Motor neuron (in vitro differentiated cells): ENCODE data around the gene PDZD11. TPM values are rescaled to one million over a fixed set of nuclear protein-coding genes. Genes with fewer than 3 reads are reported as not detected.
"Not testable (repeated sequence)": the region's sequence is repeated elsewhere in the genome, so short reads cannot be mapped to it uniquely, and the experiment has no call there.

ENCODE experiments used
- ATAC-seq, 8 experiments: fragments of 200-7000 bp; cut with Tn5 transposase; replicated peaks in 6 of 8; 2 replicates each; pipeline ENCODE4 v1.8.0; 2021; ENCODE audit warnings: mild to moderate bottlenecking in 8 of 8, moderate library complexity in 8 of 8
- H3K27ac ChIP-seq, 2 donors: fragments of 250-450 bp; sonication (Bioruptor Pico); 2 replicates each; pipeline ENCODE4 v1.9.0; 2021; ENCODE audit warnings: antibody characterized with exemption in 2 of 2, mild to moderate bottlenecking in 2 of 2, moderate library complexity in 1 of 2
- H3K4me1 ChIP-seq, 2 donors: fragments of 250-450 bp; sonication (Bioruptor Pico); replicated peaks in 1 of 2; 2 replicates each; pipeline ENCODE4 v1.6.1; 2021; ENCODE audit warnings: antibody characterized with exemption in 2 of 2, mild to moderate bottlenecking in 2 of 2, moderate library complexity in 1 of 2
- H3K4me3 ChIP-seq, 5 donors: fragments of 250-450 bp; sonication (Bioruptor Pico); 2 replicates each; pipeline ENCODE4 v1.9.0; 2021; ENCODE audit warnings: antibody characterized with exemption in 5 of 5, mild to moderate bottlenecking in 5 of 5, moderate library complexity in 4 of 5
- WGBS, 10 experiments: fragments of 450-650 bp; shearing (Covaris generic); methylation state at CpG; one replicate each; pipeline ENCODE4 v1.0.0; 2022; 5-methylcytosine and 5-hydroxymethylcytosine counted together
- in situ Hi-C, 9 experiments: fragments of 400-800 bp; cut with MboI; loops; one replicate each; pipeline ENCODE4 v1.15.0; 2021; ENCODE audit warnings: low sequenced_read_pairs in 9 of 9, low pct_unique_long_range_greater_than_20kb in 2 of 9; ENCODE audit not compliant: unreplicated experiment in 9 of 9
- total RNA-seq, 8 experiments: library from RNA; unstranded; fragments of 300-600 nt; gene quantifications; 2 replicates each; pipeline versions ENCODE4 v1.2.3 to v1.2.4, GENCODE V29; 2022

Gene PDZD11
- total RNA-seq, 8 experiments from 2014 or later = 46.9 to 87.1 (median 54.9) TPM

DNA sequence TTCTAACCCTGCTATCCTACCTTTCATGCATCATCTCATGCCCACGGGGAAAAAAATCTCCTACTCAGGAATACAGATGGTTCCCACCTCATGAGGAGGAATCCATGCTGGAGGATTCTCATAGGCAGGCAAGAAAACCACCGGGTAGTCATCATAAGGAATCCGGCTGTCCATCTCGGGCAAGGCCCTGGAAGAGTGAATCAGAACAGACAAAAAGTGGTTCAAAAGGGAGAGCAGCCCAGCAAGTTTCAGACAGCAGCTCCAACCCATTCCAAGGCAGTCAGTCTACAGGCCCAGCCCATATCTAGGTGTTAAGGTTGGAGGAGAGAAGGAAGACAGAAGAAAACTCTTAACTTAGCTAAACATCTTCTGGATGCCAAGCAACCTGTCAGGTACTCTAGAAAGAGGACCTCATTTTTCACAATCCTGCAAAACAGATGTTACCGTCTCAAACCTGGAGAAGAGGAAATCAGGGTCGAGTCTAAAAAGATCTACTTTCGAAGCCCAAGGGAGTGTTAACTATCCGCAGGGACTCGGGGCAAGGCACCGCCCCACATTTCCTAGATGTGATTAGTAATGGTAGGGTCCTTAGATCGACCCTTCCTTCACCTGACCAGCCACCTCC is 447 bp downstream of the PDZD11 start:
- Histone ChIP-seq H3K4me1 (peaks cover 3% of the 10 kb centered on the region in 2 donors), H3K27ac (peak overlapping the region; percentile 55 to 68), H3K4me3 (peak overlapping the region; percentile 54 to 72 (median 65))
- ATAC-seq = peak in 2 of 8 experiments; percentile 39 to 42
- WGBS, 10 experiments = 0 to 62% (median 34%) methylated on average over 1 to 8 of the region's 11 CpGs; no CpG with 5 or more reads in 7 of the 10 experiments
- in situ Hi-C loops = no loop called here

DNA sequence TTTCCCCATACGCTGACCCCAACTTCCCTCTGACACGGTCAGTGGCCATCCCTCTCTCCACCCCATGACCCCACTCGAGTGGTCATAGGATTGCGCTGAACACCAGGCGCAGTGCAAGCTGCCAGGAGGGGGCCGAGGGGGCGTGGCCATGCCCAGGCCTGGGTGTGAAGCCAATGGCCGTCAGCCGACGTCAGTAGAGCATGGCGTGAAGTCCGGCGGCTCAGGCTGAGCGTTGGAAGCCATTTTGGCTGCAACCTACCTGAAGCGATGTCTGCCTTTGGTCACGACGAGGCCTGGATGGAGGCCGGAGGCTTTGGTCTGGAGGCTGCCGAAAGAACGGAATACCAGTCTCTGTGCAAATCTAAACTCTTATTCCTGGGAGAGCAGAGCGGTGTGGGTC is 7.8 kb downstream of the PDZD11 start, which contains the start of gene RAB41:
Gene RAB41, plus strand, starts transcription at position 222 of the 400 bp plus-strand sequence. Its CDS starts 46 bp downstream, at position 268.
- in situ Hi-C loops = no loop called here
- Histone ChIP-seq H3K4me1 (no peaks in the 10 kb centered on the region), H3K4me3 (no peak within 1 kb of the TSS), H3K27ac (no peak within 1 kb of the TSS)
- ATAC-seq = no peak
- 100% methylated on average over 1 of the region's 21 CpGs; no CpG with 5 or more reads in 8 of the 10 experiments for WGBS, 10 experiments

DNA sequence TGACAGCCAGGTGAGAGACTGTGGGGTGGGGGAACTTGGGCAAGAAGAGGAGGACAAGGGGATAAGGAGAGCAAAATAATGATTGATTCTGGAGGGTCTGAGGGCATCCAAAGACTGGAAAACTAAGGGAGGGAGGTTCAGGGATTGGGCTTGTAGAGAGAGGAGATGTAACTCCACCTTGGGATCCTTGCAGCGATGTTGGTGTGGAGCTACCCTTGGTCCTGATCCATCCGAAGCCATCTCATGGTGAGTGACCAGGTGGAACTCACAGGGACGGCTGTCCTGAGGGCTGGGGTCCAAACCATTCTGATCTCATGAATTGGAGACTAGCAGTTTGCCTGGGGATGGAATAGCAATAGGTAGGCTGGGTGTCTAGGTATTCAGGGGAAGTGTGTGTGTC is 9.2 kb downstream of the PDZD11 start:
- in situ Hi-C loops = no loop called here
- 83 to 100% methylated on average over 1 to 2 of the region's 3 CpGs; no CpG with 5 or more reads in 8 of the 10 experiments for WGBS, 10 experiments
- ATAC-seq = no peak
- Histone ChIP-seq H3K27ac (no peak overlapping the region), H3K4me3 (no peak overlapping the region), H3K4me1 (no peaks in the 10 kb centered on the region)

DNA sequence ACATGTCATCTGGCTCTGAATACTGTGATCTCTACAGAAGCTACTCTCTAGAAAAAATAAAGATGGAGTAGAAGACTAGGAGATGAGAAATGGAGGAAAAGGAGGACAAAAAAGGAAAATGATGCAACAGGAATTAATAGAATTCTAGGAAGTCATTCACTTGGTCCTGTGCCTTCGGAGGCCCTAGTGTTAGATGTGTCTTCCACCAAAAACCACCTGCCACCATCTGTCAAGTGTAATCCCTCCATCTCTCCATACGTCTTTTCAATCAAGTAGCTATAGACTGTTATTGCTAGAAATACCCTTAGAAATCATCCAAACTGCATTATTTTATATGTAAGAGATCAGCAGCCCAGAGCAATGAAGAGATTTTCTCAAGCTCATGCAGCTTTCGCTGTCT is 10.6 kb downstream of the PDZD11 start:
- Histone ChIP-seq H3K4me1 (no peaks in the 10 kb centered on the region), H3K4me3 (no peak overlapping the region), H3K27ac (no peak overlapping the region)
- no peak for ATAC-seq
- 31 to 100% (median 72%) methylated on average over 1 to 3 of the region's 3 CpGs; no CpG with 5 or more reads in 6 of the 10 experiments for WGBS, 10 experiments
- in situ Hi-C loops = no loop called here

DNA sequence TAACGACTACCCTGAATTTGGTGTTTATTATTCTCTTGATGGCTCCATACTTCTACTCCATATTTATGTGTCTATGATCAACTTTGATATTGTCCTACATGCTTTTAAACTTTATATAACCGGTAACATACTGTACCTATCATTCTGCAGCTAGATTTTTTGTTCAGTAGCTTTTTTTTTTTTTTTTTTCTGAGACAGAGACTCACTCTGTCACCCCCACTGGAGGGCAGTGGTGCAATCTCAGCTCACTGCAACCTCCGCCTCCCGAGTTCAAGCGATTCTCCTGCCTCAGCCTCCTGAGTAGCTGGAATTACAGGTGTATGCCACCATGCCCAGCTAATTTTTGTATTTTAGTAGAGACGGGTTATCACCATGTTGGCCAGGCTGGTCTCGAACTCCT is 15.7 kb downstream of the PDZD11 start:
- WGBS, 10 experiments = 16 to 100% (median 78%) methylated on average over 1 to 3 of the region's 7 CpGs; no CpG with 5 or more reads in 2 of the 10 experiments

DNA sequence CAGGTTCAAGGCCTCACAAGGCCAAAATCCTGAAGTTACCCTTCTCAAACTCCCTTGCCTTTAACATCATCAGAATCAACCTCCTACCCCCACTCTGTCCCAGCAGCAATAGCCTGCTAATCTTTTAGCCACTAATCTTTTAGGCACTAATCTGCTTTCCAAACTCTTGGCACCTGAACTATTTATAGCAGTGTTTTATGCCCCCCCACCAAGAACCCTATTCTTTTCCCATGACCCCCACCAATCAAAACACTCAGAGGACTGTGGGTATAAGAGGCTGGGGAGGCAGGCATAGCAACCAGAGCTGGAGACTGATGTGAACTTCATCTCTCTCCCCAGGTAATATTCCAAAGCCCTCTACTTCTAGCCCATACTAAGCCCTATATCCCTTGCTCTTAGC is 21.7 kb downstream of the PDZD11 start, which contains the start of gene ARR3:
Gene ARR3, plus strand, starts transcription at position 301 of the 400 bp plus-strand sequence. CDS start 1,052 bp downstream, outside the sequence.
- Histone ChIP-seq H3K4me1 (no peaks in the 10 kb centered on the region), H3K27ac (no peak within 1 kb of the TSS), H3K4me3 (no peak within 1 kb of the TSS)
- no peak for ATAC-seq
- in situ Hi-C loops = no loop called here

More for the DNA sequence above, 15.7 kb downstream of the PDZD11 start:
- H3K4me3 ChIP-seq, ATAC-seq, in situ Hi-C loops, H3K27ac ChIP-seq, H3K4me1 ChIP-seq: not testable (repeated sequence)

DNA sequence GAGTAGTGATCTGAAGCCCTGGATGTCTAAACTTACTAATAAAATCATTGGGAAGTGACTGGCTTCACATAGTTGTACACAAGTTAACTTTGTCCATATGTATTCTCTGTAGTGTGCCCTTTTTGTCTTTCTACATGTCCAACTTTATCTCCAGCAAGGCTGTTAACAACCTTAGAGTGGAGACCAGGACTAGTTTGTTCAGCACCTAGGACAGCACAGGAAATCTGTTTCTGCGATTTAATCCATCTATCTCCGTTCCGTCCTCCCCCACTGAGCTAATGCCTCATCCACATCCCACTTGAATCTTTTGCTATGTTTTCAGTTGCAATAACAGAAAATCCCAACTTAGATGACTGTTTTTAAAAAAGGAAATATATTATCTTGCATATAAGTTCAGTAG is 24.9 kb downstream of the PDZD11 start:
- in situ Hi-C loops = no loop called here
- WGBS, 10 experiments = 21 to 76% (median 62%) methylated on average over 2 to 3 of the region's 3 CpGs; no CpG with 5 or more reads in 5 of the 10 experiments
- no peak for ATAC-seq
- Histone ChIP-seq H3K4me3 (no peak overlapping the region), H3K27ac (no peak overlapping the region), H3K4me1 (peaks cover 3 to 4% of the 10 kb centered on the region in 2 donors)

DNA sequence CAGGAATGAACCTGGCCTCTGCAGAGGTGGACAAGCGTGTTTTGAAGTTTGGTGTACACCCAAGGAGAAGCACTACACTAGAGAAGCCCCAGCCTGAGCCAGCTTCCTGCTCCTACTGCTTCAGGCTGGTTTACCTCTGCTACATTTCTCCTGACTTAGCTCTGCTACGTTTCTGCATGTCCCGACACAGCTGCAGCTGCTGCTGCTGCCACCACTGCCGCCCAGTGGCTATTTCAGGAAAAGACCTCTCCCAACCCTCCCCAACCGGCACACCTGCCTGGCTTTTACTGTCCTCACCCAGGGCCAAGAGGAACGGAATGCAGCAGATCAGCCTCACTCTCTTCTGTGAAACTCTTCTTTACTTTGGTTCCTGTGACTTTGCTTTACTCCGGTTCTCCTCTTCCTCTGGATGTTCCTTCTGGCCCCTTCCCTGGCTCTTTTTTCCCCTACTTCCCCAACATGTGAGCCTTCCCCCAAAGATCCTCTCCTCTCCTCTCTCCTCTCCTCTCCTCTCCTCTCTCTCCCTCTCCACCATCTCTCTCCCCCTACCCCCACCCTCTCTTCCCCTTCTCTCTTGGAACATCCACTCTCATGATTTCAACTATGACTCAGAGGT is 26.7 kb downstream of the PDZD11 start:
- in situ Hi-C loops = no loop called here
- H3K4me3 ChIP-seq = no peak overlapping the region
- WGBS, 10 experiments = 0% methylated on average over 1 of the region's 7 CpGs; no CpG with 5 or more reads in 9 of the 10 experiments
- no peak overlapping the region for H3K27ac ChIP-seq
- ATAC-seq = peak; percentile 70 to 99 (median 95)
- H3K4me1 ChIP-seq = peaks cover 3 to 4% of the 10 kb centered on the region in 2 donors

DNA sequence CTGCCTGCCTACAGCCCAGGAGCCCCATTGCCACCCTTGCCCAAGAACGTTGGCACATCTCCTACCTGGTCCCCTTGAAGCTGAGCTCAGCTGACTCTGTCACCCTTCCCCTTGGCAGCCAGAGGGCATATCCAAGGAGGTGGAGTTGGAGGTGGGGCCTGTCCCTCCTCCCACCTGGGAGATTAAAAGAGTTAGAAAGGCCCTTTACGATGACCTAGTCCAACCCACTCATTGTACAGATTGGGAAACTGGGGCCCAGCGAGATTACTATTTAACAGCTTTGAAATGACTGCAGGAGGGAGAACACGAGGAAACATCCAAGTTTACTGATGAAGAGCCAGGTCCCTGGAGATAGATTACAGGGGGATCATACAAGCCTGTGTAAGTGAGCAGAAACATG is 29.6 kb downstream of the PDZD11 start, which contains the start of gene P2RY4:
Gene P2RY4, minus strand, starts transcription at position 101 of the 400 bp plus-strand sequence. CDS start 580 bp downstream, outside the sequence.
- no peak for ATAC-seq
- Histone ChIP-seq H3K27ac (no peak within 1 kb of the TSS), H3K4me3 (no peak within 1 kb of the TSS), H3K4me1 (peaks cover 3 to 4% of the 10 kb centered on the region in 2 donors)
- WGBS, 10 experiments = 10 to 83% (median 57%) methylated on average over 1 to 3 of the region's 4 CpGs; no CpG with 5 or more reads in 5 of the 10 experiments
- in situ Hi-C loops = no loop called here

DNA sequence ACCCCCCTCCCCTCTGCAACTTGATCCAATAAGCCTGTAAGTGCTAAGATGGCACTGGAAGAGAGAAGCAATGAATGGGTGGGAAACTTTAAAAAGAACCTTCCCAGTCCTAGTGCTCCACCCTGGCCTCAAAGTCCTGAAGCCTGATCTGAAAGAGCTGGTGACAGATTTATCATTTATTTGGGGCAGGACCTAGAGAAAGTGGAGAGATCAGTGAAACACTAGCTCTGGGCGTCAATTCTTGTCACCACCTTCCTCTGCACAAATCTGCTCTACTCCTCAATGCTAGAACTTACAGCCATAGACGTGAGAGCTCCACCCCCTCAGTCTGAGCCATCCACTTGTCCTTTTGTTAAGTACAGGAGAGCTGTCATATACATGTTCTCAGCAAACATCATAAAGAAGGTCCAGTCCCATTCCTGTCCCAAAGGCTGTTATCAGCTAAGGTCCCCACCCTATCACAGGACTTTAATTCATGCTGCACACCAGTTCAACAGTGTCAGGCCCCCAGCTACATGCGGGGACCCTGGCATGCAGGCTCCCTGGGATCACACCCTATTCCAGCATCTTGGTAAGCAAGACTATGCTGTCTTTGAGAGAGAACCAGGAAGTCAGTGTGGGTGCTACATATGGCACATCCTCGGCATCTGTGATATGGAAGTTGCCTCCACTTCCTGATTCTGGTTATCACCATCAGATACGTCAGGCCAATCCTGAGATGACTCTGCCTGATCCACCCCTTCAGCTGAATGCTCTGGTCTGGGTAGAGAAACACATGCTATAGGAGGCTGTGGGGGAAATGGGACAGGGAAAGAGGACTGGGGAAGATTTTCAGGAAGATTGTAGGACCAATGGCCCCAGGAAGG is 32.1 kb downstream of the PDZD11 start:
- 40 to 100% (median 66%) methylated on average over 1 to 3 of the region's 5 CpGs; no CpG with 5 or more reads in 6 of the 10 experiments for WGBS, 10 experiments
- H3K27ac ChIP-seq = no peak overlapping the region
- peaks cover under 1 to 2% of the 10 kb centered on the region in 2 donors for H3K4me1 ChIP-seq
- ATAC-seq = peak in 3 of 8 experiments; percentile 29 to 92 (median 62)
- in situ Hi-C loops = no loop called here
- no peak overlapping the region for H3K4me3 ChIP-seq

DNA sequence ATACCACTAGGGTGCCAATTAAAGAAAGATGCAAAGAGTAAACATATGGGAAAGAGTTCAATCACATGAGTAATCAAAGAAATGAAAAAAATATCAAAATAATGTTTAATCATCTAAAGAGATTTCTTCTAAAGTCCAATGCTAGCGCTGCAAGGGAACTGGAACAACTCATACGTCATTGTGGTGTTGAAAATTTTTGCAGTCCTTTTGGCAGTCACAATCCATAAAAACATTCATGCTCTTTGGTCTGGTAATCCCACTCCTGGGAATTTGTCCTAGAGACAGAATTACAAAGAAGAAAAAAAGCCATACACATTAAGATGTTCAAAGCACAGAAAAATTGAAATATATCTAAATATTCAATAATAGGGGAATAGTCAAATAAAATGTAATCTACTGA is 34.3 kb downstream of the PDZD11 start:
- ATAC-seq = no peak
- Histone ChIP-seq H3K4me1 (no peaks in the 10 kb centered on the region), H3K27ac (no peak overlapping the region), H3K4me3 (no peak overlapping the region)
- in situ Hi-C loops = no loop called here
- WGBS, 10 experiments = 40 to 100% (median 71%) methylated on average over 1 to 2 of the region's 2 CpGs; no CpG with 5 or more reads in 3 of the 10 experiments

DNA sequence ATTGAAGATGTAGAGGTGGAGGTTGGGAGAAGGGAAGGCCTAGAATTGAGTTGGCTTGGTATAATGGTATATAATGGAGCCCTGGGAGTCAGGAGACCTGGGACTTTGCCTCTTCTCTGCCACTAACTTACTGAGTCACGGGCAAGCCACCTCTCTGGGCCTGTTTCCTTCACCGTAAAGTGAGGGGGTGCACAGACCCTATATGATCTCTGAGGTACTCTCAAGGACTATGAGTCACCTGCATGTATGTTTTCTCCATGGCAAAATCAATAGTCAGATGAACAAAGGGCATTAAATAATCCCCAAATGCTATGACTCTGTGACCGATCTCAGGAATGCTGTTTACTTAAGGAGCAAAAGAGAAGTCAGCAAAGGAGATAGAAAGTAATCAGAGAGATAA is 34.8 kb downstream of the PDZD11 start:
- ATAC-seq = no peak
- in situ Hi-C loops = no loop called here
- H3K4me3 ChIP-seq = no peak overlapping the region
- no peaks in the 10 kb centered on the region for H3K4me1 ChIP-seq
- 44 to 100% (median 92%) methylated on average over 1 to 3 of the region's 3 CpGs; no CpG with 5 or more reads in 3 of the 10 experiments for WGBS, 10 experiments
- no peak overlapping the region for H3K27ac ChIP-seq

DNA sequence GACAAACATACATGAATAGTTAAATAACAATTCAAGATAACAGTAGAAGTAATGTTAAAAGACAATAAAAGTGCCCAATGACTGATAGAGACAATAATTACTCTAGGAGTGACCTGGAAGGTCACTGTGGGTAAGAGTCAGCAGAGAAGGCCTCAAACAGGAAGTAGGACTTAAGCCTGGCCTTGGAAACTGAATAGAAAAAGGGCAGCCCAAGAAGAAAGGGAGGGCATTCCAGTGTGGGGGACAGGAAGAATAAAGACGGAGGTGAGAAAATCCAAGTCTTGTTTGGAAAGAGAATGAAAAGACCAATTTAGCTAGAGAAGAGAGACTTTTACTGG is 35.7 kb downstream of the PDZD11 start:
- 30 to 100% (median 43%) methylated on average over 1 of the region's 1 CpG; no CpG with 5 or more reads in 5 of the 10 experiments for WGBS, 10 experiments
- ATAC-seq = no peak
- Histone ChIP-seq H3K27ac (no peak overlapping the region), H3K4me1 (no peaks in the 10 kb centered on the region), H3K4me3 (no peak overlapping the region)
- in situ Hi-C loops = no loop called here
